Right kidney (tissue), 9 donors: ENCODE measurements around the gene KANSL3.
"Not testable (repeated sequence)": the region's sequence is repeated elsewhere in the genome, so short reads cannot be mapped to it uniquely, and the experiment has no call there.

ENCODE experiments used
- DNase-seq: peaks from one replicate; pipeline ENCODE4 v3.0.0-alpha.2; 2016
- long read RNA-seq, 8 donors: transcript quantifications; one replicate each; lab custom pipeline, GENCODE V29; 2026

Gene KANSL3
- long read RNA-seq, donor 1, full-length matches to known transcripts, result 1 of 1 reads
- long read RNA-seq, donor 1, partial matches to known transcripts, result 0 of 1 reads
- long read RNA-seq, donor 1, other reads (novel, unspliced or antisense), result 0 of 1 reads
- long read RNA-seq, donor 2, result 0 reads
- long read RNA-seq, donor 3, partial matches to known transcripts, result 0 of 1 reads
- long read RNA-seq, donor 3, other reads (novel, unspliced or antisense), result 0 of 1 reads
- long read RNA-seq, donor 4, full-length matches to known transcripts, result 3 of 3 reads
- long read RNA-seq, donor 4, partial matches to known transcripts, result 0 of 3 reads
- long read RNA-seq, donor 4, other reads (novel, unspliced or antisense), result 0 of 3 reads
- long read RNA-seq, donor 5, result 0 reads
- long read RNA-seq, donor 6, full-length matches to known transcripts, result 2 of 2 reads
- long read RNA-seq, donor 6, partial matches to known transcripts, result 0 of 2 reads
- long read RNA-seq, donor 6, other reads (novel, unspliced or antisense), result 0 of 2 reads
- long read RNA-seq, donor 7, full-length matches to known transcripts, result 2 of 2 reads
- long read RNA-seq, donor 7, partial matches to known transcripts, result 0 of 2 reads
- long read RNA-seq, donor 7, other reads (novel, unspliced or antisense), result 0 of 2 reads
- long read RNA-seq, donor 8, result 0 reads

DNA sequence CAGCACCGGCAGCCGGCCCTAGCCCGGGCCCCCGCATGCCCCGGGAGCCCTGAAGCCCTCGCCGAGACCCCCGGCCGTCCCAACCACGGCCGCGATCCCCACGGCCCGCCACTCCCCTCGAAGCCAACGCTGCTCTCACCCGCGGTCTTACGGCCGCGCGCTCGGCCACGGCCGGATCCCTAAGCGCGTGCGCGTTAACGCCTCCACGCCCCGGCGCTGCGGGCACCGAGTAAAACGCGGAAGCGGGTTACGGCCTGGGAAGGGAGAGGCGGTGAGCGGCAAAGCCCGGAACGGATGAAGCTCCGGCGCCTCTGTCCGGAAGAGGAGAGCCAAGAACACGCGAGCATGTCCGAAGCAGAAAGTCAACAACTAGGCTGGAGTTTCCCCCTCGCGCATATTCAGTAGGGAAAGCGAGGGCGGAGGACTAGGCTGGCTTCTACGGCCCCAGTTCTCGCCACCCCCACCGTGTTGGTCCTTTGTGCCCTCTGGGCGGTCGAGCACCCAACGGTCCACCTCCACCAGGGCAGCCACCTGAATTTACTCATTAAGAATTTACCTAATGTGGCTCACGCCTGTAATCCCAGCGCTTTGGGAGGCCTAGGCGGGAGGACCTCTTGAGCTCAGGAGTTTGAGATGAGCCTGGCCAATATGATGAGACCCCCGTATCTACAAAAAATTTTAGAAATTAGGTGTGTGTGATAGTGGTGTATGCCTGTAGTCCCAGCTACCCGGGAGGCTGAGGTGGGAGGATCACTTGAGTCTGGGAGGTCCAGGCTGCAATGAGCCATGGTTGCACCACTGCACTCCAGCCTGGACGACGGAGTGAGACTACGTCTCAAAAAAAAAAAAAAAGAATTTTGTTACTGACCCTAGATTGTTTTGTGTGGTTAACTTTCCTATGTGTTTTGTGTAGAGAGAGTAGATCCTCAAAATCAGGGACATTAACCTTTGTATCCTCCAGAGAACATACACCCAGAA, at the start of gene KANSL3:
Gene KANSL3 (minus strand): TSS at position 169 of the 978 bp plus-strand sequence. CDS start 1,177 bp downstream, outside the sequence.
- peak; percentile 98 for DNase-seq

- no peak for DNase-seq
These were observed 49.2 kb upstream of the KANSL3 start for GRCh38 chr2:96687266-96687665.

DNA sequence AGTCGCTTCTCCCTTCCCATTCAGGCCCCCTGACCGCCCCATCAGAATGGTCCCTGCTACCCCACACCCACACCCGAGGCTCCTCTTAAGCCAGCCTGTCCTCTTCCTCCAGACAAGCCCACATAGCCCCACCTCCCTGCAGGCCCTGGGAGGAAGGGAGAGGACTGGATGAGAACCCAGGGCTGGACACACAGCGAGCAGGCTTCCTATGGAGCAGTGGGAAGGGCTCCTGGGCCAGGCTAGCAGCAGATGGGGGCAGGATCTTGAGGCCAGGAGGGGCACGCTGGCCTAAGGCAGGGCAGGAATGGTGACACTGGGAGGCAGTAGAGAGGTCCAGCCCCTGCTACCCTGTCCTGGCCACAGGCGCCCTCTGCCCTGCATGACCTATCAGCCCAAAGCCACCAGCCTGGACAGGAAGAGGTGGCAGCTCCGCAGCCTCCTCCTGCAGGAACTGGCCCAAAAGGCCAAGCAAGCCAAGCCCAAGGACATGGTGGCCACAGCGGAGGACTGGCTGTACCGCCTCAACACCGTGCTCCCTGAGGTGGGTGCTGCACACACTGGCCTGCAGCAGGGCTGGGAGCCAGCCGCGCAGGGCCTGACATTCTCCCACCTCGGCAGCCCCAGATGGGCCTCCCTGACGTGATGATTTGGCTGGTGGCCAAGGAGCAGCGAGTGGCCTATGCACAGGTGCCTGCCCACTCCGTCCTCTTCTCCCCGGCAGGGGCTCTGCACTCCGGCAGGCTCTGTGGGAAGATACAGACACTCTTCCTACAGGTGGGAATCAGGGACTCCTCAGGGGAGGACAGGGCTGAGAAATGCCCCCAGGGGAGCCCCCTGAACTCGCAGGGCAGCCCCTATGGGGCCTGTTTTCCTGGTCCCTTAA, 47.7 kb upstream of the KANSL3 start:
- peak; percentile 52 for DNase-seq

- no peak for DNase-seq
These were observed 46.9 kb upstream of the KANSL3 start for GRCh38 chr2:96684883-96685576.

- no peak for DNase-seq
These were observed 46.1 kb upstream of the KANSL3 start for GRCh38 chr2:96683972-96684820.

GRCh38 chr2:96683307-96683706, 45.2 kb upstream of the KANSL3 start:
- DNase-seq, result no peak

DNA sequence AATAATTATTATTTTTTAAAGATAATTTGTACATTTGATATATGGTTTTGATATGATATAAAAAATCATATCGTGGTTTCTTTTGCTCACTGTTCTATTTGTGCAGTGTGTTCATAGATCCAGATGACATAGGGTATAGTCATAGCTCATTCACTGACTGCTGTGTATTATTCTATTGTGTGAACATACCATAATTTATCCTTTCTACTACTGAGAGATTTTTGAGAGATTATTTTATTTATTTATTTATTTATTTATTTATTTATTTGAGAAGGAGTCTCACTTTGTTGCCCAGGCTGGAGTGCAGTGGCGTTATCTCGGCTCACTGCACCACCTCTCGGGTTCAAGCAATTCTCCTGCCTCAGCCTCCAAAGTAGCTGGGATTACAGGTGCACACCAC, 43.4 kb upstream of the KANSL3 start:
- DNase-seq, result no peak

- no peak for DNase-seq
These were observed 42.5 kb upstream of the KANSL3 start for GRCh38 chr2:96680561-96681141.

DNA sequence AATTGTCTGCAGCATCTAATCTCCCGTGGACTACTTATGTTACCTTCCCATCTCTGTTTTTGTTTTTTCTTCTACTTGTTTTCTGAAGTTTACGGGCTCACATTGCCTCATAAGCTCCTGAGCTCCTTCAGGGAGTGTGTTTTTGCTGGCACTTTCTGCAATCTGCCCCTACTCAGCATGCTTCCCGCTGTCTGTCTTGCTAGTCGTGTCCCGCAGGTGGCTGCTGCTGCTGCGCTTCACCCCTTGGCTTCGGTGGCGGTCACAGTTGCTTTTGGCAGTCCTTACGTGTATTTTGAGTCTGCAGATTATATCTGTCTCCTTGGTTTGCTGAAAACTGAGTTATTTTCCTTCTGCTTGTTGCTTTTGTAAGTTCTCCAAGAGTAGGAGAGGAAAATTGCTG, 41.7 kb upstream of the KANSL3 start:
- peak; percentile 29 for DNase-seq

- no peak for DNase-seq
These were observed 31.6 kb upstream of the KANSL3 start for GRCh38 chr2:96669539-96670215.

- DNase-seq, result no peak
These were observed 30.7 kb upstream of the KANSL3 start for GRCh38 chr2:96668771-96669170.

- not testable (repeated sequence) for DNase-seq
These were observed 27.6 kb upstream of the KANSL3 start for GRCh38 chr2:96665717-96666116.

- DNase-seq, result no peak
These were observed 27.0 kb upstream of the KANSL3 start for GRCh38 chr2:96665083-96665569.

DNA sequence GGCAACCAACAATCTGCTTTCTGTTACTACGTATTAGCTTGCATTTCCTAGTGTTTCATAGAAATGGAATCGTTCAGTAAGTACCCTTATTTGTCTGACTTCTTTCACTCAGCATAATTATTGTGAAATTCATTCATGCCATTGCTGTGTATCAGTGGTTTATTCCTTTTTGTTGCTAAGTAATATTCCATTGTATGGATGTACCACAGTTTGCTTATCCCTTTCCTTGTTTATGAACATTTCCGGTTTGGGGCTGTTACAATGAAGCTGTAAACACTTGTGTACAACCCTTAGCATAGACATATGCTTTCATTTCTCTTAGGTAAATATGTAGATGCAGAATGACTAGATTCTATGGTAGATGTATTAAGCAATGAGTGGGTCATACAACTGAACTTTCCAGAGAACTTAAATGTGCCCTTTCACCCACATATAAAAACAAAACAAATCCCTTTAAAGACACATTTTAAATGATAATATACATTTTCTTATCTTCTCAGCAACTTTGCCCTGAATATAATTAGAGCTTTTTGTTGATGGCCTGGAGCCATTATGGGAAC, 26.3 kb upstream of the KANSL3 start:
- no peak for DNase-seq

DNA sequence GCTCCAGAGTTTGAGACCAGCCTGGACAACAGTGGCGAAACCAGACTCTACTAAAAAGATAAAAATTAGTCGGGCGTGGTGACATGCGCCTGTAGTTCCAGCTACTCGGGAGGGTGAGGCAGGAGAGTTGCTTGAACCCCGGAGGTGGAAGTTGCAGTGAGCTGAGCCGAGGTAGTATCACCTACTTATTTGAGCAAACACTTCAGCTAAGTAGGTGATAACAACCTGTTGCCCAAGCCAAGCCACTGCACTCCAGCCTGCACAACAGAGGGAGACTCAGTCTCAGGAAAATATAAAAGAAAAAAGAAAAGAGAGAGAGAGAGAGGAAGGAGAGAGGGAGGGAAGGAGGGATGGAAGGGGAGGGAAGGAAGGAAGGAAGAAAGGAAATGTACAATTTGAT, 25.7 kb upstream of the KANSL3 start:
- no peak for DNase-seq

- DNase-seq, result no peak
These were observed 25.1 kb upstream of the KANSL3 start for GRCh38 chr2:96663177-96663576.

GRCh38 chr2:96662360-96662759, 24.2 kb upstream of the KANSL3 start:
- DNase-seq, result no peak

DNA sequence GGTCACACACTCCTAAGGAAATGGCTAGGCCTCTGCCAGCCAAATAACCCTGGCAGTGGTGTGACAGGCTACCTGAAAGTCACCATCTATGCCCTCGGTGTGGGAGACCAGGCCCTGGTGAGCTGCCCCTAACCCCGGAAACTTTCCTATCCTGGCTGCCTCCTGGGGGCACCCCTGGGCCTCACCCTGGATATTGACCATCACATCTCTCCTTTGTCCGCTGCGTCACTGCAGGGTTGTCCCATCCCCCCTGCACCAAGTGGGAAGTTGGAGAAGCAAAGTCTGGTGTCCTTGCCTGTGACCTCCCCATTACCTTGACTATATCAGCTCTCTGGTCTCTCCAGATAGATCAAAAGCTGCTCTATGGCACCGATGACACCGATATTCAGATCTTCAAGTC, 23.2 kb upstream of the KANSL3 start:
- DNase-seq, result no peak
